Fibroblast of the aortic adventitia (primary cell): ENCODE measurements around the gene SIT1. TPM values are rescaled to one million over a fixed set of nuclear protein-coding genes. Genes with fewer than 3 reads are reported as not detected.
"Not testable (repeated sequence)": the region's sequence is repeated elsewhere in the genome, so short reads cannot be mapped to it uniquely, and the experiment has no call there.

Source experiments
- DNase-seq: peaks from one replicate; pipeline ENCODE4 v3.0.0-alpha.2; 2010; ENCODE audit warnings: low read depth
- H3K4me3 ChIP-seq: 2 replicates; pipeline ENCODE4 v1.5.1; 2011; ENCODE audit warnings: low read depth, mild to moderate bottlenecking, control low read depth, low read length, moderate library complexity
- CTCF ChIP-seq: IDR thresholded peaks from 2 replicates; pipeline ENCODE4 v1.5.1; 2011; ENCODE audit warnings: mild to moderate bottlenecking, low read length, control low read depth, inconsistent platforms; ENCODE audit not compliant: insufficient read depth
- total RNA-seq: library from RNA; depleted of rRNA; stranded (reverse); fragments of >200 nt; gene quantifications from 2 replicates; pipeline ENCODE4 v1.2.3, GENCODE V29; 2012; ENCODE audit warnings: low replicate concordance

Gene SIT1
- total RNA-seq, 1 donor: 0.18 TPM

GRCh38 chr9:35646153-35646532, 4.6 kb downstream of the SIT1 start:
- no peak for DNase-seq
- TF ChIP-seq CTCF: no peak
- peak overlapping the region; percentile 72 for H3K4me3 ChIP-seq

- not testable (repeated sequence) for H3K4me3 ChIP-seq
Measured at GRCh38 chr9:35645736-35646135, 5.0 kb downstream of the SIT1 start.

GRCh38 chr9:35643046-35643445, 7.7 kb downstream of the SIT1 start:
- H3K4me3 ChIP-seq: no peak overlapping the region
- TF ChIP-seq CTCF: no peak
- no peak for DNase-seq

More at GRCh38 chr9:35645736-35646135, 5.0 kb downstream of the SIT1 start:
- DNase-seq: not testable (repeated sequence)

DNA sequence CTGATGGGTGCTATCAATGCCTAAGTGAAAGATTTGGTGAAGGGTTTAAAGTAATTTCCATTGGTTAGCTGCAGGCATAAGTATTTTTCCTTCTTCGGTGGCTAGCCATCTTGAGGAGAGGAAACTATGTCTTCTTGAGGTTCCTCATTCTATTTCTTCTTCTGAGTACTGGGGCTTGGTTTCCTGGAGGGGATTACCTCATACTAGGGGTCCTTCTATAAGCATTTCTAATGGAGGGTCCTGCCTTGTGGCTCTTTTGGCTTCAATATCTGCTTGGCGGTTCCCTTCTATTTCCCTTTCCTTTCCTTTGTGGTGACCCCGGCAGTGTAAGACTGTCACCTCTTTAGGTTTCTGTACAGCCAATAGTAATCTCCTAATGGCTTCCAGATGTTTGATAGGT, 9.3 kb downstream of the SIT1 start:
- not testable (repeated sequence) for DNase-seq, H3K4me3 ChIP-seq

DNA sequence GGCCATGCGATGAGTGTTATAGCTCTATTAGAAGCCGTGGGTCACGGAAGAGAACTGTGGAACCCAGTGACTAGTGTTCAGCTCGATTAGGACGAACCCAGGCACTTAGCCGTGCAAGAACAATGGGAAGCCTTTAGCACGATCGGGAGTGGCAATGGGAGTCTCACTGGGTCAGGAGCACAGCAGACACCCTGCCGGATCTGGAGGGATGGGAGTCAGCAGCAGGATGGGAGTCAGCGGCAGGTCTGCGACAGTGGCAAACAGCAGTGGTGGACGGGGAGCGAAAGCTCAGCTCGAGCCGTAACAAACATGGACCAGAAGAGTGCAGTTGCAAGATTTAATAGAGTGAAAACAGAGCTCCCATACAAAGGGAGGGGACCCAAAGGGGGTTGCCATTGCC, 10.3 kb downstream of the SIT1 start:
- not testable (repeated sequence) for DNase-seq, H3K4me3 ChIP-seq

GRCh38 chr9:35639631-35640030, 11.1 kb downstream of the SIT1 start:
- no peak overlapping the region for H3K4me3 ChIP-seq
- DNase-seq: no peak
- TF ChIP-seq CTCF: no peak

DNA sequence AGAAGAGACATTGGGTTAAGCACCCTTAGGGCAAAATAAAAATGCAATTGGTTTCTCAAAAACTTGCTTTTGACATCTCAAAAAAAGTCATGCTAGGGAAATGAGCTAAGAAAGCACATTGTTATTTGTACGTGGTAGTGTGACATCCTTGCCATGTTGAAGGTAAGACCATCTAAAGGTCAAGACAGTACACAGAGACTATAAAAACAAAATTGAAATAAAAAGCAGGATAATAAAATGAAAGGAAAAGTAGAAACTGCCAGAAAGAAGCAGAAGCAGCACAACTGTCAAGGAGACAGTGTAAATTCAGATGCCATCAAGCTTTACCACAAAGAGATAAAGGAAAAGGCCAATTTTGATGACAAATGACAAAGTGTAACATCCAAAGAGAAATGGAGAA, 11.5 kb downstream of the SIT1 start:
- not testable (repeated sequence) for H3K4me3 ChIP-seq, DNase-seq

GRCh38 chr9:35638751-35639150, 12.0 kb downstream of the SIT1 start:
- DNase-seq, H3K4me3 ChIP-seq: not testable (repeated sequence)

DNA sequence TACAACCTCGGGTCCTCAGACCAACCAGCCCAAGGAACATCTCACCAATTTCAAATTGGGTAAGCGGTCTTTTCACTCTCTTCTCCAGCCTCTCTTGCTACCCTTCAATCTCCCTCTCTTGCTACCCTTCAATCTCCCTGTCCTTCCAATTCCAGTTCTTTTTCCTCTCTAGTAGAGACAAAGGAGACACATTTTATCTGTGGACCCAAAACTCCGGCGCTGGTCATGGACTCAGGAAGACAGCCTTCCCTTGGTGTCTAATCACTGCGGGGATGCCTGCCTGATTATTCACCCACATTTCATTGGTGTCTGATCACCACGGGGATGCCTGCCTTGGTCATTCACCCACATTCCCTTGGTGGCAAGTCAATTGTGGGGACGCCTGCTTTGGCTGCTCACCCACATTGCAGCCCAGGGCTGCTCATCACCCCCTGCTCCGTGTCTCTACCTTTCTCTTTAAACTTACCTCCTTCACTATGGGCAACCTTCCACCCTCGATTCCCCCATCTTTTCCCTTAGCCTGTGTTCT, 13.2 kb downstream of the SIT1 start:
- not testable (repeated sequence) for H3K4me3 ChIP-seq, DNase-seq

DNA sequence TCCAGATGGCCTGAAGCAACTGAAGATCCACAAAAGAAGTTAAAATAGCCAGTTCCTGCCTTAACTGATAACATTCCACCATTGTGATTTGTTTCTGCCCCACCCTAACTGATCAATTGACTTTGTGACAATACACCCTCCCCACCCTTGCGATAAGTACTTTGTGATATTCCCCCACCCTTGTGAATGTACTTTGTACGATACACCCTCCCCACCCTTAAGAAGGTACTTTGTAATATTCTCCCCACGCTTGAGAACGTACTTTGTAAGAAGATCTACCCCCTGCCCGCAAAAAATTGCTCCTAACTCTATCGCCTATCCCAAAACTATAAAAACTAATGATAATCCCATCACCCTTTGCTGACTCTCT, 13.9 kb downstream of the SIT1 start:
- H3K4me3 ChIP-seq, DNase-seq: not testable (repeated sequence)

DNA sequence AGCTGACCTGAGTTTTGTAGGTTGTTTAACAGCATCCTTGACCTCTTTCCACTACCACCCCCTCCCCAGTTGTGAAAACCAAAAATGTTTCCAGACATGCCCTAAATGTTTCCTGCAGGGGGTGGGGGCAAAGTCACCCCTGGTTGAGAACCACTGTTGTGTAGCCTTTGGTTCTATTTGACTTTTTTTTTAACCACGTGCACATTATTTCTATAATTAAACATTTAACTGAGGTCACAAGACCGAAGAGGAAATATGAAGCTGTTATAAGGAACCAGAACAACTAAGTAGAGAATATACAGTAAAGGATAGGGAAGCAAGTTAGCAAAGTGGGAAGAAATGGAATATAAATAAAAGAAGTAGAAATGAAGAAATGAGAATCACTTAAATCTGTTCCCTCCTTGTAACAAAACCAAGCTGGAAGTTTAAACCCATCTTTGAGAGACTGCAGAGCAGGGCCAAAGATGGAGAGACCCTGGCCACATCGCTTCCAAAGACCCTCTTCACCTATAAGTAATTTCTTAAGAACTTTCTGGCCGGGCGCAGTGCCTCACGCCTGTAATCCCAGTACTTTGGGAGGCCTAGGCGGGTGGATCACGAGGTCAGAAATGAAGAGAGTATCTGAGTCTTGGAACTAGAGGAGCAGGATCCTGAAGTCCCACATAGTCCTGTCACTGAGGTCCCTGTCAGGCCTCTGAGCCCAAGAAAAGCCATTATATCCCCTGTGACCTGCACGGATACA, 14.4 kb downstream of the SIT1 start:
- no peak for DNase-seq
- no peak overlapping the region for H3K4me3 ChIP-seq
- TF ChIP-seq CTCF: no peak
